HG03442 (cell line): ENCODE results near the gene MRGPRD.

Experiments
- ATAC-seq: cut with Tn5 transposase; IDR thresholded peaks from one replicate; pipeline ENCODE4 v1.9.1; 2021; ENCODE audit warnings: mild to moderate bottlenecking, moderate library complexity; ENCODE audit not compliant: unreplicated experiment

Gene MRGPRD

GRCh38 chr11:68970921-68971636 lies 9.7 kb downstream of the MRGPRD start:
- no peak for ATAC-seq

- no peak for ATAC-seq
These were observed 11.4 kb downstream of the MRGPRD start for GRCh38 chr11:68969386-68969785.

- no peak for ATAC-seq
These were observed 12.2 kb downstream of the MRGPRD start for GRCh38 chr11:68968306-68969250.

GRCh38 chr11:68966894-68967780 lies 13.6 kb downstream of the MRGPRD start:
- ATAC-seq: no peak

GRCh38 chr11:68965901-68966853 lies 14.6 kb downstream of the MRGPRD start:
- no peak for ATAC-seq

- no peak for ATAC-seq
These were observed 17.0 kb downstream of the MRGPRD start for GRCh38 chr11:68963779-68964178.

- ATAC-seq: no peak
These were observed 18.1 kb downstream of the MRGPRD start for GRCh38 chr11:68962527-68963250.

GRCh38 chr11:68961245-68961644 lies 19.5 kb downstream of the MRGPRD start:
- ATAC-seq: no peak

GRCh38 chr11:68960294-68961071 lies 20.3 kb downstream of the MRGPRD start:
- ATAC-seq: no peak

GRCh38 chr11:68959465-68960293 lies 21.1 kb downstream of the MRGPRD start:
- ATAC-seq: no peak

GRCh38 chr11:68958211-68958610 lies 22.6 kb downstream of the MRGPRD start:
- no peak for ATAC-seq

- ATAC-seq: no peak
These were observed 24.1 kb downstream of the MRGPRD start for GRCh38 chr11:68956547-68957254.

- ATAC-seq: no peak
These were observed 24.6 kb downstream of the MRGPRD start for GRCh38 chr11:68956142-68956541.

GRCh38 chr11:68955607-68955958 lies 25.2 kb downstream of the MRGPRD start:
- ATAC-seq: no peak

GRCh38 chr11:68954836-68955606 lies 25.8 kb downstream of the MRGPRD start:
- no peak for ATAC-seq

GRCh38 chr11:68950762-68951161 lies 30.0 kb downstream of the MRGPRD start:
- ATAC-seq: no peak
